LNCaP clone FGC (cell line): ENCODE results near the gene RFESD.
A peak's percentile ranks its signal among the peaks of the same experiment; 100 is the strongest.

Source experiments
- DNase-seq: peaks from one replicate; pipeline ENCODE4 v3.0.0-alpha.2; 2011; ENCODE audit warnings: low read depth
- H3K4me3 ChIP-seq: 2 replicates; pipeline ENCODE4 v1.5.1; 2011; ENCODE audit warnings: mild to moderate bottlenecking, low read depth, low read length, control low read depth
- TF ChIP-seq, protein P1 (sequence below): IDR thresholded peaks from 2 replicates; pipeline ENCODE4 v1.5.1; 2012; ENCODE audit warnings: mild to moderate bottlenecking; ENCODE audit not compliant: control insufficient read depth, insufficient read depth; ENCODE audit errors: extremely low read depth

The RFESD gene

DNA sequence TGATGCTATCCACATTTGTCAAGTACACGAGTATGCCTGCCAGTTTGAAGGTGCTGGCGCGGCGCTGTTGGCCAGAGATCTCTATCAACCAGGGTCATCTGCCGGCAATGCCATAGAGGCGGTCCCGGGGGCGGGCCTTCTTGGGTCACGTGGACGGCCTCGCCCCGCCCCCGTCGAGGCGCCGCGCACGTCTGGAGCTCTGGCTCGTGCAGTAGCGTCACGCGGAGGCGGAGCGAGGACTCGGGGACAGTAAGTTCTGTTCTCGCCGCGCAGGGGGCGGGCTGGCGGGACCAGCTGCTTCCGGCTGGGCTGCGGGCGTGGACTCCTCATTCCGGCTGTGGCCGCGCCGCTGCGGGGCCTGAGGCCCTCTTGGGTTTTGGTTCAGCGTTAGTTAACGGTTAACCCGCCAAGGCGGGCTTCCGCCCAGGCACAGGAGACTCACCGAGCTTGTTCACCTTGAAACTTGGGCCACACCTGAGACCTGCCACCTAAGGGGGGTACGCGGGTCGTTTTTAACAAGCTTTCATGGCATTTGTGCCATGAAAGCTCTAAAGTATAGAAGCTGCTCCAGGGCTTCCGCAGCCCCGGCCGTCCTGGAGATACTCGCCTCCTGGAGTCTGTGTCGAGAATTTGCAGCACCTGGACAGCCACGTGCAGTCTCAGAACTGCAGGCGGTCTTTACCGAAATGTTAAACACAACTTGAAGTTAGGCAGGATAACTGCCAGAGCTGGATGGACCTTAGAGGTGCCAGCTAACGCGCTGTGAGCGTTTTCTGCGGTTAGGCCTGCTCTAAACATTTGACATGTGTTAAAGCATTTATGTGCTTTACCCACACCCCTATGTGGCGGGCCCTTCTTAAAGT lies at the start of gene RFESD:
TSS of gene RFESD (plus strand) at position 209 of the 863 bp plus-strand sequence. CDS start 5,495 bp downstream, outside the sequence.
- DNase-seq: peak; percentile 96
- H3K4me3 ChIP-seq: peak within 1 kb of the TSS; percentile 52
- TF ChIP-seq, protein P1, sequence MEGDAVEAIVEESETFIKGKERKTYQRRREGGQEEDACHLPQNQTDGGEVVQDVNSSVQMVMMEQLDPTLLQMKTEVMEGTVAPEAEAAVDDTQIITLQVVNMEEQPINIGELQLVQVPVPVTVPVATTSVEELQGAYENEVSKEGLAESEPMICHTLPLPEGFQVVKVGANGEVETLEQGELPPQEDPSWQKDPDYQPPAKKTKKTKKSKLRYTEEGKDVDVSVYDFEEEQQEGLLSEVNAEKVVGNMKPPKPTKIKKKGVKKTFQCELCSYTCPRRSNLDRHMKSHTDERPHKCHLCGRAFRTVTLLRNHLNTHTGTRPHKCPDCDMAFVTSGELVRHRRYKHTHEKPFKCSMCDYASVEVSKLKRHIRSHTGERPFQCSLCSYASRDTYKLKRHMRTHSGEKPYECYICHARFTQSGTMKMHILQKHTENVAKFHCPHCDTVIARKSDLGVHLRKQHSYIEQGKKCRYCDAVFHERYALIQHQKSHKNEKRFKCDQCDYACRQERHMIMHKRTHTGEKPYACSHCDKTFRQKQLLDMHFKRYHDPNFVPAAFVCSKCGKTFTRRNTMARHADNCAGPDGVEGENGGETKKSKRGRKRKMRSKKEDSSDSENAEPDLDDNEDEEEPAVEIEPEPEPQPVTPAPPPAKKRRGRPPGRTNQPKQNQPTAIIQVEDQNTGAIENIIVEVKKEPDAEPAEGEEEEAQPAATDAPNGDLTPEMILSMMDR: no peak

DNA sequence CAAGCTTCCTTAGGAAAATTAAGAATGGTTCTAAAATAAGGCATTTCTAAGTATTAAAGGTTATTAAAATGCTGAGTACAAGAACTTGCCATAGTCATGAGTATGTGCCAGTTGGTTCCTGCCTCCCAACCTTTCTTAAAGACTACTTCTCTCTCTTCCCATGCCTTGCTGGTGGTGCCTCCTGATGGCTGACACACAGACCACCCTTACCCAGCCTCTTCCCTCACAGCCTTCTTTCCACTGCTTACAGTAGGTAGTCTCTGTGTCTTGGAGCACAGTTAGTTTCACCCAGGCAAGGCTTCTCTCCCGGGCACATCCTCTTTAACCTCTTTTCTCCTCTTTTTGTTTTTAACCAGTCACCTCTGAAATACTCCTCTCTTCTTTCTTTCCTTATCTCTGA lies 47.3 kb upstream of the RFESD start:
- TF ChIP-seq, protein P1: no peak
- no peak overlapping the region for H3K4me3 ChIP-seq
- DNase-seq: no peak

DNA sequence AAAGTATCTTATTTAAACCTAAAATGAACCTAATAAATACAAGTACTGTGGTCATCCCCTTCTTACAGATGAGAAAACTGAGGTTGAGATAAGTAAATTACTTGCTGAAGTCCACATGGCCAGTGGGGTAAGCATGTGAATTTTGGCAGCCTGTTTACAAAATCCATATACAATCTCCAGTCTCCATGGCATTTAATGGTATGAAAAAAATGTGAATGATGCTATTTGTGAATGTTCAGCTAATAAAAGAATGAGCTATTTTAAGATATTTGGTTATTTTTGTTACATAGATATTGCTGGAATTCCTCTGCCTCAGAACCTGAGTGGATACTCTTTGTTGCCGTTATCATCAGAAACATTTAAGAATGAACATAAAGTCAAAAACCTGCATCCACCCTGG lies 46.0 kb upstream of the RFESD start:
- TF ChIP-seq, protein P1: no peak
- DNase-seq: no peak
- H3K4me3 ChIP-seq: no peak overlapping the region

DNA sequence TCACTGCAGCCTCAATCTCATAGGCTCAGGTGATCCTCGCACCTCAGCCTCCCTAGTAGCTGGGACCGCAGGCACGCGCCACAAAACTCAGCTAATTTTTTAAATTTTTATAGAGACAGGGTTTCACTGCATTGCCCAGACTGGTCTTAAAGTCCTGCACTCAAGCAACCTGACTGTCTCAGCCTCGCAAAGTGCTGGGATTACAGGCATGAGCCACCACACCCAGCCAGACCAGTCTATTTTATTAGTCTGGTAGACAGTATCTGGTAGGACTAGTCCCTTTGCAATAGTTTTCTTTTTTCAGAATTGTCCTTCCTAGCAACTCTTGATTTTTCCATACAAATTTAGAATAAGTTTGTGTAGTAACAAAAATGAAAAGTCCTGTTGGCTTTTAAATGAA lies 40.8 kb upstream of the RFESD start:
- TF ChIP-seq, protein P1: no peak
- peak; percentile 28 for DNase-seq
- no peak overlapping the region for H3K4me3 ChIP-seq

DNA sequence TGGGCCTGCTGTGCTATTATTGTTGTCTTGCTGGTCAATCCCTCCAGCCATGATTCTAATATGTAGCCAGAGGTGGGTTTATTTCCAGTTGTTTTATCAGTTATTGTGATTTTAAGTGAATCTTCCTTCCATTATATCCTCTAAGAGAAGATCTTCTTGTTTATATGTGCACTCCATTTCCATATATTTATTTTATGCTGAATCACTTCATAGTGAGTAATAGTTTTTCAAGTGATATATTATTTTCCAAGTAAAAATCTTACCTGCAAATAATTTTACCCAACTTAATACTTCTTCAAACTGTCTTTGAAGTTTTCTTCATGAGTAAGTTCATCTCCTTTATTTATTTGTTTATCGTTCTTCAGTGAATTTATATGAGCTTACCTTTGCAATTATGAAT lies 40.2 kb upstream of the RFESD start:
- no peak for DNase-seq
- no peak overlapping the region for H3K4me3 ChIP-seq
- TF ChIP-seq, protein P1: no peak

DNA sequence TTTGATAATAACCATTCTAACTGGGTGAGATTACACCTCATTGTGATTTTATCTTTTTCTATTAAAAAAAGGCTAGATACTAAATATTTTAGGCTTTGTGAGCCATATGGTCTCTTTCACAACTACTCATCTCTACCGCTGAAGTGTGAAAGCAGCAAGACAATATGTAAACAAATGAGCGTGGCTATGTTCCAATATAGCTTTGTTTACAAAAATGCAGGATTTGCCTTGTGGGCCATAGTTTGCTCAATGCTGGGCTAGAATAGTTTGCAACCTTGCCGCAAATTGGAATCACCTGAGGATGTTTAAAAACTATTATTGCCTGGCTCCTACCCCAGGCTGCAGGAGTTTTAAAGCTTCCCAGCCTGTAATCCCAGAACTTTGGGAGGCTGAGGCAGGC lies 36.9 kb upstream of the RFESD start:
- TF ChIP-seq, protein P1: no peak
- H3K4me3 ChIP-seq: no peak overlapping the region
- DNase-seq: peak; percentile 17
